ENCODE measurements around the gene AIFM3. TPM values are rescaled to one million over a fixed set of nuclear protein-coding genes. Genes with fewer than 3 reads are reported as not detected.

The AIFM3 gene
- total and polyA plus RNA-seq, 2 experiments from 2014 or later = 0.45 to 1.5 TPM

DNA sequence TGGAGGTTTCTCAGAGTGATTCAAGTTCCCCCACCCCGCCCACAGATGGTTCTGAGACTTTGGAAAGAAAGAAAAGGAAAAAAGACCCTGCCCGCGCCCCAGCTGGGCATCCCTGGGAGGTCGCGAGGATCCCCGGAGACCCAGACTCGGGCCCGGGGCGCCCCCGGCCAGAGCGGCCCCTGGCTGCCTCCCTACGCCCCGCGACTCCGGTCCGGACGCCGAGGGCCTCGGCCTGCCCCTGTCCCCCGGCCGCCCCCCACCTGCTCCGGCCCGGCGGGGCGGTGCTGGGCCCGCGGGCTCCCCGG, 2.3 kb upstream of the AIFM3 start (continued):
- TF ChIP-seq, protein P1, sequence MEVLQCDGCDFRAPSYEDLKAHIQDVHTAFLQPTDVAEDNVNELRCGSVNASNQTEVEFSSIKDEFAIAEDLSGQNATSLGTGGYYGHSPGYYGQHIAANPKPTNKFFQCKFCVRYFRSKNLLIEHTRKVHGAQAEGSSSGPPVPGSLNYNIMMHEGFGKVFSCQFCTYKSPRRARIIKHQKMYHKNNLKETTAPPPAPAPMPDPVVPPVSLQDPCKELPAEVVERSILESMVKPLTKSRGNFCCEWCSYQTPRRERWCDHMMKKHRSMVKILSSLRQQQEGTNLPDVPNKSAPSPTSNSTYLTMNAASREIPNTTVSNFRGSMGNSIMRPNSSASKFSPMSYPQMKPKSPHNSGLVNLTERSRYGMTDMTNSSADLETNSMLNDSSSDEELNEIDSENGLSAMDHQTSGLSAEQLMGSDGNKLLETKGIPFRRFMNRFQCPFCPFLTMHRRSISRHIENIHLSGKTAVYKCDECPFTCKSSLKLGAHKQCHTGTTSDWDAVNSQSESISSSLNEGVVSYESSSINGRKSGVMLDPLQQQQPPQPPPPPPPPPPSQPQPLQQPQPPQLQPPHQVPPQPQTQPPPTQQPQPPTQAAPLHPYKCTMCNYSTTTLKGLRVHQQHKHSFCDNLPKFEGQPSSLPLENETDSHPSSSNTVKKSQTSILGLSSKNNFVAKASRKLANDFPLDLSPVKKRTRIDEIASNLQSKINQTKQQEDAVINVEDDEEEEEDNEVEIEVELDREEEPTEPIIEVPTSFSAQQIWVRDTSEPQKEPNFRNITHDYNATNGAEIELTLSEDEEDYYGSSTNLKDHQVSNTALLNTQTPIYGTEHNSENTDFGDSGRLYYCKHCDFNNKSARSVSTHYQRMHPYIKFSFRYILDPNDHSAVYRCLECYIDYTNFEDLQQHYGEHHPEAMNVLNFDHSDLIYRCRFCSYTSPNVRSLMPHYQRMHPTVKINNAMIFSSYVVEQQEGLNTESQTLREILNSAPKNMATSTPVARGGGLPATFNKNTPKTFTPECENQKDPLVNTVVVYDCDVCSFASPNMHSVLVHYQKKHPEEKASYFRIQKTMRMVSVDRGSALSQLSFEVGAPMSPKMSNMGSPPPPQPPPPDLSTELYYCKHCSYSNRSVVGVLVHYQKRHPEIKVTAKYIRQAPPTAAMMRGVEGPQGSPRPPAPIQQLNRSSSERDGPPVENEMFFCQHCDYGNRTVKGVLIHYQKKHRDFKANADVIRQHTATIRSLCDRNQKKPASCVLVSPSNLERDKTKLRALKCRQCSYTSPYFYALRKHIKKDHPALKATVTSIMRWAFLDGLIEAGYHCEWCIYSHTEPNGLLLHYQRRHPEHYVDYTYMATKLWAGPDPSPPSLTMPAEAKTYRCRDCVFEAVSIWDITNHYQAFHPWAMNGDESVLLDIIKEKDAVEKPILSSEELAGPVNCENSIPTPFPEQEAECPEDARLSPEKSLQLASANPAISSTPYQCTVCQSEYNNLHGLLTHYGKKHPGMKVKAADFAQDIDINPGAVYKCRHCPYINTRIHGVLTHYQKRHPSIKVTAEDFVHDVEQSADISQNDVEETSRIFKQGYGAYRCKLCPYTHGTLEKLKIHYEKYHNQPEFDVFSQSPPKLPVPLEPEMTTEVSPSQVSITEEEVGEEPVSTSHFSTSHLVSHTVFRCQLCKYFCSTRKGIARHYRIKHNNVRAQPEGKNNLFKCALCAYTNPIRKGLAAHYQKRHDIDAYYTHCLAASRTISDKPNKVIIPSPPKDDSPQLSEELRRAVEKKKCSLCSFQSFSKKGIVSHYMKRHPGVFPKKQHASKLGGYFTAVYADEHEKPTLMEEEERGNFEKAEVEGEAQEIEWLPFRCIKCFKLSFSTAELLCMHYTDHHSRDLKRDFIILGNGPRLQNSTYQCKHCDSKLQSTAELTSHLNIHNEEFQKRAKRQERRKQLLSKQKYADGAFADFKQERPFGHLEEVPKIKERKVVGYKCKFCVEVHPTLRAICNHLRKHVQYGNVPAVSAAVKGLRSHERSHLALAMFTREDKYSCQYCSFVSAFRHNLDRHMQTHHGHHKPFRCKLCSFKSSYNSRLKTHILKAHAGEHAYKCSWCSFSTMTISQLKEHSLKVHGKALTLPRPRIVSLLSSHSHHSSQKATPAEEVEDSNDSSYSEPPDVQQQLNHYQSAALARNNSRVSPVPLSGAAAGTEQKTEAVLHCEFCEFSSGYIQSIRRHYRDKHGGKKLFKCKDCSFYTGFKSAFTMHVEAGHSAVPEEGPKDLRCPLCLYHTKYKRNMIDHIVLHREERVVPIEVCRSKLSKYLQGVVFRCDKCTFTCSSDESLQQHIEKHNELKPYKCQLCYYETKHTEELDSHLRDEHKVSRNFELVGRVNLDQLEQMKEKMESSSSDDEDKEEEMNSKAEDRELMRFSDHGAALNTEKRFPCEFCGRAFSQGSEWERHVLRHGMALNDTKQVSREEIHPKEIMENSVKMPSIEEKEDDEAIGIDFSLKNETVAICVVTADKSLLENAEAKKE (CRISPR knock-in tag; IDR thresholded peaks at IDR 0.05) = no peak
- TF ChIP-seq EZH2 (IDR thresholded peaks at IDR 0.05; ENCODE audit: low read depth, unreplicated experiment) = no peak
- no peak for TF ChIP-seq ZNF331 (CRISPR knock-in tag; IDR thresholded peaks at IDR 0.05; ENCODE audit: low read depth)
- no peak for TF ChIP-seq EZH2phosphoT487 (IDR thresholded peaks at IDR 0.05; ENCODE audit: unreplicated experiment)
- no peak for TF ChIP-seq JUNB (IDR thresholded peaks at IDR 0.05; ENCODE audit: unreplicated experiment)
- TF ChIP-seq ZNF114 (CRISPR knock-in tag; IDR thresholded peaks at IDR 0.05) = no peak
- no peak for TF ChIP-seq NANOG (IDR thresholded peaks at IDR 0.05; ENCODE audit: borderline replicate concordance)
- no peak for TF ChIP-seq CREB1 (CRISPR knock-in tag; IDR thresholded peaks at IDR 0.05; ENCODE audit: low read depth)

DNA sequence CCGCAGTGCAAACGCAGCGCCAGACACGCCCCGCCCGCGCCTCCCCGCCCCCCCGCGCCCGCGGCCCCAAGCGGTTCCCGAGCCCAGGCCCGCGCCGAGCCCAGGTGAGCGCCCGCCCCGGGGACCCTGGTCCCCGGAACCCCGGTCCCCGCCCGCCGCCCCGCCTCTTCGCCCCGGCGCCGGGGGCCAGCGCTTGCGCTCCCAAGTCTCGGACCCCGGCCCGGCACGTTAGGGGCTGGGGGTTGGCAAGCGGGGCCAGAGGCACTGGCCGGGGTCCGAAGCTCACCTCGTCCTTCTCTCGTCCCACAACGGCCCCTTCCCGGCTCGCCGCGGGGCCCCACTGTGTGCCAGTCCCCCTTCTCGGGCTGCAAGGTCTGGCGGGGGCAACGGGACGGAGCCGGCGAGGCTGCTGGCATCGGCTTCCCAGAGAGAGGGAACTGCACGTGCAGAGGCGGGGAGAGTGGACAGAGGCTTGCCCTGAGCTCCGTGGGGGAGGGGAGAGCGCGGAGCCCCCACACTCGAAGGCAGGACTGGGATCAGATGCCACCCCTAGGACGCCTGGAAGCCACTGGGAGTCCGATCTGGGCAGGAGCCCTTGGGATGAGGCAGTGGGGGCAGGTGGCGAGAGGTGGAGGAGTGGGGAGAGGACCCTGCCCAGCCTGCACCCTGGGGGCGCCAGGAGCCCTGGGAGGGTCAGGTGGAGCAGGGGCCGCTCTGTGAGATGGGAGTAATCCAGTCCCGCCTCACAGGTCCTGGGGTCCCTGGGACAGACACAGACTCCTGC, 1.8 kb upstream of the AIFM3 start:
- peaks cover 22% of the 10 kb centered on the region for H3K4me1 Mint-ChIP-seq
- H3K27me3 Mint-ChIP-seq (ENCODE audit: insufficient read depth, low read depth, poor library complexity) = peaks cover 69% of the 10 kb centered on the region
- DNase-seq (ENCODE audit: low spot score) (no peak), ATAC-seq (peak; percentile 2; the same call in 2 of the 3 replicates)
- Histone ChIP-seq H4K20me1 (replicated peaks; ENCODE audit: insufficient read depth) (peaks cover 3% of the 10 kb centered on the region; the same call in 1 of the 2 replicates), H3K4me3 (peak overlapping the region; percentile 52), H3K27me3 (ENCODE audit: insufficient read depth) (peaks cover 82% of the 10 kb centered on the region), H3K79me2 (replicated peaks; ENCODE audit: insufficient read depth) (no peaks in the 10 kb centered on the region), H3K36me3 (ENCODE audit: insufficient read depth) (no peaks in the 10 kb centered on the region), H3K4me2 (peak overlapping the region; percentile 85), H3F3A (replicated peaks; ENCODE audit: low read depth) (no peaks in the 10 kb centered on the region), H3K27ac (ENCODE audit: low read depth) (no peak overlapping the region), H3K9me2 (ENCODE audit: insufficient read depth) (no peaks in the 10 kb centered on the region), H3K4me1 (ENCODE audit: insufficient read depth) (peaks cover 3% of the 10 kb centered on the region; the same call in 1 of the 2 replicates), H2AFZ (peak overlapping the region; percentile 84)
- peak overlapping the region; percentile 59; the same call in 2 of the 3 replicates for H3K4me3 Mint-ChIP-seq
- H3K9me3 Mint-ChIP-seq = no peaks in the 10 kb centered on the region
- peak; percentile 78 for TF ChIP-seq EZH2 (IDR thresholded peaks at IDR 0.05; ENCODE audit: low read depth, unreplicated experiment)
- TF ChIP-seq STAT1 (IDR thresholded peaks at IDR 0.05; ENCODE audit: unreplicated experiment) = no peak
- TF ChIP-seq, protein P2, sequence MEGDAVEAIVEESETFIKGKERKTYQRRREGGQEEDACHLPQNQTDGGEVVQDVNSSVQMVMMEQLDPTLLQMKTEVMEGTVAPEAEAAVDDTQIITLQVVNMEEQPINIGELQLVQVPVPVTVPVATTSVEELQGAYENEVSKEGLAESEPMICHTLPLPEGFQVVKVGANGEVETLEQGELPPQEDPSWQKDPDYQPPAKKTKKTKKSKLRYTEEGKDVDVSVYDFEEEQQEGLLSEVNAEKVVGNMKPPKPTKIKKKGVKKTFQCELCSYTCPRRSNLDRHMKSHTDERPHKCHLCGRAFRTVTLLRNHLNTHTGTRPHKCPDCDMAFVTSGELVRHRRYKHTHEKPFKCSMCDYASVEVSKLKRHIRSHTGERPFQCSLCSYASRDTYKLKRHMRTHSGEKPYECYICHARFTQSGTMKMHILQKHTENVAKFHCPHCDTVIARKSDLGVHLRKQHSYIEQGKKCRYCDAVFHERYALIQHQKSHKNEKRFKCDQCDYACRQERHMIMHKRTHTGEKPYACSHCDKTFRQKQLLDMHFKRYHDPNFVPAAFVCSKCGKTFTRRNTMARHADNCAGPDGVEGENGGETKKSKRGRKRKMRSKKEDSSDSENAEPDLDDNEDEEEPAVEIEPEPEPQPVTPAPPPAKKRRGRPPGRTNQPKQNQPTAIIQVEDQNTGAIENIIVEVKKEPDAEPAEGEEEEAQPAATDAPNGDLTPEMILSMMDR (conservative IDR thresholded peaks at IDR 0.05; ENCODE audit: low read depth in 2 of 2) = no peak
- no peak overlapping the region for H3K27ac Mint-ChIP-seq
- no peaks in the 10 kb centered on the region; the same call in 2 of the 3 replicates for H3K36me3 Mint-ChIP-seq (ENCODE audit: low read depth)
